Measurements from ENCODE around the gene IFRD2. TPM values are rescaled to one million over a fixed set of nuclear protein-coding genes. Genes with fewer than 3 reads are reported as not detected.
A peak's percentile ranks its signal among the peaks of the same experiment; 100 is the strongest.

Gene IFRD2
- total RNA-seq, 1 donor from 2014 or later: 40.2 TPM

DNA sequence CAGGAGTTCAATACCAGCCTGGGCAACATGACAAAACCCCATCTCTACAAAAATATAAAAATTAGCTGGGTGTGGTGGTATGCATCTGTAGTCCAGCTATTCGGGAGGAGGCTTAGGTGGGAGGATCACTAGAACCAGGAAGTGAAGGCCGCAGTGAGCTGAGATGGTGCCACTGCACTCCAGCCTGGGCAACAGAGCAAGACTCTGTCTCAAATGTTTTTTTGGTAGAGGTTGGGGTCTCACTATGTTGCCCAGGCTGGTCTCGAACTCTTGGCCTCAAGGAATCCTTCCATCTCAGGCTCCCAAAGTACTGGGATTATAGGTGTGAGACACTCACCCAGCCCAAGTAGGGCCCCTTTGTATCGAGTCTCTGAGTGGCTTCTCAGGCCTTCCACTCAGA, 1.9 kb upstream of the IFRD2 start:
- H3K4me1 Mint-ChIP-seq: peaks cover 22% of the 10 kb centered on the region

DNA sequence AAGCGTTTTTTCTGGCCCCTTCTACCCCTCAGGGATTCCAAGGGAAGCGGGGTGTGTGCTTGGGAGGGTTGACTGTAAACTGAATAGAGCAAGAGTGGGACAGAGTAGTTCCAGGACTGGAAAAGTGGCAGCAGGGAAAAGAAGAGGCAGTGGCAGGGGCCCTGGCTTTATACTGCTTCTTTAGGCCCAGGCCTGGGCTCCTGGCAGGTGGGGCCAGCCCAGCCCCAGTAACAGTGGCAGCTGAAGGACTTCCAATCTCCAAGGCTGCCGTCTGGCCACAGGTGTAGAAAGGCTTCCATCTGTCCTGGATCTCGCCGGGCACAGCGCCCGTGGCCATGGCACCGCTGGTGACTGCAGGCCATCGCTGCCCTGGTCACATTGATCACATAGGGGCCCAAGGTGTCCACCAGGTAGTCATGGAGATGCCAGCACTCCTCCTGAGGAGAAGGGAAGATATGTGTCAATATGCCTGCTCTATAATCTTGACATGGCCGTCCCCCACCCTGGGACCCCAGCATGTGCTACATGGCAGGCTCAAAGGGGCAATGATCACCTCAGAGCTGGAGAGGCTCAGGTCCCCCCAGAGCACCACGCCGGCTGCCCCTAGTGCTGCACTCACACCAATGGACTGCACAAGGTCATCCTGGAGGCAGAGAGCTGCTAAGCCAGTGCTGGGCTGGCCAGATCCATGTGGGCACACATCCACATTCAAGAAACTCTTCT, 1.0 kb upstream of the IFRD2 start:
- Mint-ChIP-seq H3K27me3 (ENCODE audit: low read depth) (no peaks in the 10 kb centered on the region), H3K36me3 (peaks cover 1% of the 10 kb centered on the region), H3K4me1 (peaks cover 17% of the 10 kb centered on the region), H3K9me3 (no peaks in the 10 kb centered on the region), H3K4me3 (peak overlapping the region; percentile 68), H3K27ac (peak overlapping the region; percentile 94)
- no peak for DNase-seq (ENCODE audit: low spot score in 2 of 2, unreplicated experiment in 2 of 2)
- TF ChIP-seq, protein P1, sequence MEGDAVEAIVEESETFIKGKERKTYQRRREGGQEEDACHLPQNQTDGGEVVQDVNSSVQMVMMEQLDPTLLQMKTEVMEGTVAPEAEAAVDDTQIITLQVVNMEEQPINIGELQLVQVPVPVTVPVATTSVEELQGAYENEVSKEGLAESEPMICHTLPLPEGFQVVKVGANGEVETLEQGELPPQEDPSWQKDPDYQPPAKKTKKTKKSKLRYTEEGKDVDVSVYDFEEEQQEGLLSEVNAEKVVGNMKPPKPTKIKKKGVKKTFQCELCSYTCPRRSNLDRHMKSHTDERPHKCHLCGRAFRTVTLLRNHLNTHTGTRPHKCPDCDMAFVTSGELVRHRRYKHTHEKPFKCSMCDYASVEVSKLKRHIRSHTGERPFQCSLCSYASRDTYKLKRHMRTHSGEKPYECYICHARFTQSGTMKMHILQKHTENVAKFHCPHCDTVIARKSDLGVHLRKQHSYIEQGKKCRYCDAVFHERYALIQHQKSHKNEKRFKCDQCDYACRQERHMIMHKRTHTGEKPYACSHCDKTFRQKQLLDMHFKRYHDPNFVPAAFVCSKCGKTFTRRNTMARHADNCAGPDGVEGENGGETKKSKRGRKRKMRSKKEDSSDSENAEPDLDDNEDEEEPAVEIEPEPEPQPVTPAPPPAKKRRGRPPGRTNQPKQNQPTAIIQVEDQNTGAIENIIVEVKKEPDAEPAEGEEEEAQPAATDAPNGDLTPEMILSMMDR (IDR thresholded peaks at IDR 0.05; ENCODE audit: unreplicated experiment): no peak

More for the DNA sequence above, 1.9 kb upstream of the IFRD2 start:
- H3K27me3 Mint-ChIP-seq (ENCODE audit: low read depth): no peaks in the 10 kb centered on the region
- peaks cover 1% of the 10 kb centered on the region for H3K36me3 Mint-ChIP-seq
- DNase-seq (ENCODE audit: low spot score in 2 of 2, unreplicated experiment in 2 of 2): no peak
- H3K4me3 Mint-ChIP-seq: no peak overlapping the region
- TF ChIP-seq, protein P1 (IDR thresholded peaks at IDR 0.05; ENCODE audit: unreplicated experiment): no peak
- no peaks in the 10 kb centered on the region for H3K9me3 Mint-ChIP-seq
- H3K27ac Mint-ChIP-seq: no peak overlapping the region

DNA sequence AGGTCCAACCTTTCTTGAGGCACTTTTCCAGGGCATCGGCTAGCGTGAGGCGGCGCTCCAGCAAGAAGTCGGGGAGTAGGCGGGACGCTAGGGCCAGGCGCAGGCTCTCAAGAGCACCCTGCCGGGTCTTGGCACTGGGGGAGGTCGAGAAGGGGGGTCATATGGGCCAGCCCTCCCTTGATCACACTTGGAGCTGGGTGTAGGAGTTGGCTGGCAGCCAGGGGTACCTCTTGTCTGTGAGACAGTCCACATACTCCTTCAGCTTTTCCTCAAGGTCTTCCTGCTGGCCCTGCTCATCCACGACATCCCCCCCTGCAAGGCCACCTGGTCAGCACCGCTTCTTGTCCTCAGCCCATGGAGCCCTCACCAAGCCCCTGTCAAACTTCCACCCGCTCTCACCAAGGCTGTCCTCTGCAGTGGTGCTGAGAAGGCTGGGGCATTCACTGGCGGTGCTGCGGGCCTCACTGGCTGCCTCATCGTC, 2.0 kb downstream of the IFRD2 start:
- peaks cover 1% of the 10 kb centered on the region for H3K36me3 Mint-ChIP-seq
- H3K27ac Mint-ChIP-seq: no peak overlapping the region
- peaks cover 13% of the 10 kb centered on the region for H3K4me1 Mint-ChIP-seq
- H3K9me3 Mint-ChIP-seq: no peaks in the 10 kb centered on the region
- no peaks in the 10 kb centered on the region for H3K27me3 Mint-ChIP-seq (ENCODE audit: low read depth)
- peak overlapping the region; percentile 36 for H3K4me3 Mint-ChIP-seq
- DNase-seq (ENCODE audit: low spot score in 2 of 2, unreplicated experiment in 2 of 2): no peak
- TF ChIP-seq, protein P1 (IDR thresholded peaks at IDR 0.05; ENCODE audit: unreplicated experiment): no peak

DNA sequence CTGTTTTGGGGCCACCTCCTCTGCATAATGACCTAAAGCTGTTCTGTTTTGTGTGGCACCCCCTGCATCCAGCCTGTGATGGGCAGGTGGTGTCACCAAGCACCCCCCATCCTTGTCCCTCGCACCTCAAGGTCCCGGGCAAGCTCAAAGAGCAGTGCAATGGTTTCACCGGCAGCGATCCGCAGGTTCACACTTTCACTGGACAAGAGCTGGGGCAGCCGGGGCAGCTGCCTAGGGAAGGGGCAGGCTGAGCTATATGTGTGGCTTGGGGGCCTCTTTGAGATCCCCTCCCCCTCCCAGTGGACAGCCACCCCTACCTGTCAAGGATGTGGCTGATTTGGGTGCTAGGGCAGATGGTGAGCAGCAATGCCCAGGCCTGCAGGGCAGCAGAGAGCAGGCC, 3.1 kb downstream of the IFRD2 start:
- H3K27ac Mint-ChIP-seq: no peak overlapping the region
- no peaks in the 10 kb centered on the region for H3K9me3 Mint-ChIP-seq
- H3K4me1 Mint-ChIP-seq: peaks cover 13% of the 10 kb centered on the region
- TF ChIP-seq, protein P1 (IDR thresholded peaks at IDR 0.05; ENCODE audit: unreplicated experiment): no peak
- no peak for DNase-seq (ENCODE audit: low spot score in 2 of 2, unreplicated experiment in 2 of 2)
- no peaks in the 10 kb centered on the region for H3K27me3 Mint-ChIP-seq (ENCODE audit: low read depth)
- no peak overlapping the region for H3K4me3 Mint-ChIP-seq
- peaks cover 1% of the 10 kb centered on the region for H3K36me3 Mint-ChIP-seq

DNA sequence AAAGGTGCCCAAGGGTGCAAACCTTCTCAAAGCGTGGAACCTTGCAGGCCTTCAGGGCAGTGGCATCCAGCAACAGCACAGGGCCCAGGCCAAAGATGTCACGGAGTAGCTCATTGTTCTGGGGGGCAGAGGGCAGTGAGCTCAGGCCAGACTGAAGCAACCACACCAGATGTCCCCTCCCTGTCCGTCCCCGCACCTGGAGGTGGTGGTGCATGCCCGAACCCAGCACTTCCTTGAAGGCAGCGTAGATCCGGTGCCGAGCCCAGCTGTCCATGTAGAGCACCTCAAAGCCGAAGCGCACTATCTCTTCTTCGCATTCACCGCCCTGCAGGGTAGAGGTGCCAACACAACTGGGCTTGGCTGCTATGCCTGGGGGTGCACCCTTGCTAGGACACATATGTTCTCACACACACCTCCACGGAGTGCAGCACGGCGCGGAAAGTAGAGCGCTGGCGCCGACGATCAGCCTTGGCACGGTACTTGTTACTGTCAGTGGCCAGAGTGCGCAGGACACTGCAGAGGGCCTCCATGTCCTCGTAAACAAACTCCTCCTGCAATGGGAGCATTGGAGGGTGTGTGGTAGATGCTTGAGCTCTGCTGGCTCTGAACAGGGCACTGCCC, 3.7 kb downstream of the IFRD2 start:
- H3K9me3 Mint-ChIP-seq: no peaks in the 10 kb centered on the region
- peaks cover 13% of the 10 kb centered on the region for H3K4me1 Mint-ChIP-seq
- H3K4me3 Mint-ChIP-seq: no peak overlapping the region
- TF ChIP-seq, protein P1 (IDR thresholded peaks at IDR 0.05; ENCODE audit: unreplicated experiment): no peak
- H3K27me3 Mint-ChIP-seq (ENCODE audit: low read depth): no peaks in the 10 kb centered on the region
- DNase-seq (ENCODE audit: low spot score in 2 of 2, unreplicated experiment in 2 of 2): no peak
- peaks cover 1% of the 10 kb centered on the region for H3K36me3 Mint-ChIP-seq
- no peak overlapping the region for H3K27ac Mint-ChIP-seq

Measured in mesothelial cell of epicardium (in vitro differentiated cells).